ENCODE measurements around the gene FAM118A. TPM values are rescaled to one million over a fixed set of nuclear protein-coding genes. Genes with fewer than 3 reads are reported as not detected.
A peak's percentile ranks its signal among the peaks of the same experiment; 100 is the strongest.
"Not testable (repeated sequence)": the region's sequence is repeated elsewhere in the genome, so short reads cannot be mapped to it uniquely, and the experiment has no call there.

Gene FAM118A
- total and polyA plus RNA-seq, 8 donors = 7.1 to 127 (median 10.2) TPM

DNA sequence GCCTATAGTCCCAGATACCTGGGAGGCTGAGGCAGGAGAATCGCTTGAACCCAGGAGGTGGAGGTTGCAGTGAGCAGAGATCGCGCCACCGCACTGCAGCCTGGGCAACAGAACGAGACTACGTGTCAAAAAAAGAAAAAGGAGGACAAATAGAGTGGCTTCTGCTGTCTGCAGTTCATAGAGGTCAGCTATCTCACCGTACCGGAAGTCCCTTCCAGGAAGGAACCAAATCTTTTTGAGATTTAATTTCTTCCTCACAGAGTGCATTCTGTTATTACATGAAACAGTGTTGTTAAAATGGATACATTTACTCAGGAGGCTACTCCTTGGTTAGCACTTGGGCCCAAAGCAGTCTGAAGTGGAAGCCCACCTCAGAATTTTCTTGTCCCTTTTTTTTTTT is 33.4 kb downstream of the FAM118A start:
- TF ChIP-seq, protein P1, sequence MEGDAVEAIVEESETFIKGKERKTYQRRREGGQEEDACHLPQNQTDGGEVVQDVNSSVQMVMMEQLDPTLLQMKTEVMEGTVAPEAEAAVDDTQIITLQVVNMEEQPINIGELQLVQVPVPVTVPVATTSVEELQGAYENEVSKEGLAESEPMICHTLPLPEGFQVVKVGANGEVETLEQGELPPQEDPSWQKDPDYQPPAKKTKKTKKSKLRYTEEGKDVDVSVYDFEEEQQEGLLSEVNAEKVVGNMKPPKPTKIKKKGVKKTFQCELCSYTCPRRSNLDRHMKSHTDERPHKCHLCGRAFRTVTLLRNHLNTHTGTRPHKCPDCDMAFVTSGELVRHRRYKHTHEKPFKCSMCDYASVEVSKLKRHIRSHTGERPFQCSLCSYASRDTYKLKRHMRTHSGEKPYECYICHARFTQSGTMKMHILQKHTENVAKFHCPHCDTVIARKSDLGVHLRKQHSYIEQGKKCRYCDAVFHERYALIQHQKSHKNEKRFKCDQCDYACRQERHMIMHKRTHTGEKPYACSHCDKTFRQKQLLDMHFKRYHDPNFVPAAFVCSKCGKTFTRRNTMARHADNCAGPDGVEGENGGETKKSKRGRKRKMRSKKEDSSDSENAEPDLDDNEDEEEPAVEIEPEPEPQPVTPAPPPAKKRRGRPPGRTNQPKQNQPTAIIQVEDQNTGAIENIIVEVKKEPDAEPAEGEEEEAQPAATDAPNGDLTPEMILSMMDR (IDR thresholded peaks at IDR 0.05) = no peak
- no peak for FAIRE-seq
- intact Hi-C loops (cut with DNase I) = no loop called here
- ATAC-seq = no peak
- no peaks in the 10 kb centered on the region for H3K4me1 ChIP-seq
- DNase-seq = no peak
- H3K36me3 ChIP-seq = peaks cover 0 to 24% (median 0%) of the 10 kb centered on the region in 3 donors
- 94 to 95% methylated on average over 8 of the region's 8 CpGs for WGBS, 2 donors
- H3K4me3 ChIP-seq = no peak overlapping the region
- H3K27ac ChIP-seq = no peak overlapping the region
- no peaks in the 10 kb centered on the region for H3K9me3 ChIP-seq
- H3K27me3 ChIP-seq = no peaks in the 10 kb centered on the region

DNA sequence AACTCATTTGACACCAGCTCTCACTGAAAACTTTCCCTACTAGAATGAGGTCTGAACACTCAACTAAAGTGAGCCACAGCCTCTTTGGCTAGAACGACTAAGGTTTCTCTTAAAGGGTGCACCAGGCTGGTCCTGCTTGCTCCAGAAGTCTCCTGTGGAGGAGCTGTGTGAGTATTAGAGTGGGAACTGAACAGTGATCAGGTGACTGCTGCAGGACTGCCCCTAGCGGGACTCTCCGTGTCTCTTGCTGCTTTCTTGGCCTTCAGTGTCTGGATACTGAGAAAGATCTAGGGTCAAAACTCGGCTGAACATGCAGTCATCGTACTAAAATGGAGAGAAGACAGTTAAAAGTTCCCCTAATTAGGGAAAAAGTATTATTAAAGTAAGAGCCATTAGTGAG is 34.6 kb downstream of the FAM118A start:
- no peak overlapping the region for H3K27ac ChIP-seq
- H3K9me3 ChIP-seq = no peaks in the 10 kb centered on the region
- intact Hi-C loops (cut with DNase I) = no loop called here
- no peak for FAIRE-seq
- ATAC-seq = peak in 1 of 4 donors; percentile 37
- H3K4me1 ChIP-seq = no peaks in the 10 kb centered on the region
- 76 to 77% methylated on average over 5 of the region's 5 CpGs for WGBS, 2 donors
- TF ChIP-seq, protein P1 (IDR thresholded peaks at IDR 0.05) = no peak
- H3K27me3 ChIP-seq = no peaks in the 10 kb centered on the region
- peaks cover 0 to 24% (median 0%) of the 10 kb centered on the region in 3 donors for H3K36me3 ChIP-seq
- H3K4me3 ChIP-seq = no peak overlapping the region
- no peak for DNase-seq

DNA sequence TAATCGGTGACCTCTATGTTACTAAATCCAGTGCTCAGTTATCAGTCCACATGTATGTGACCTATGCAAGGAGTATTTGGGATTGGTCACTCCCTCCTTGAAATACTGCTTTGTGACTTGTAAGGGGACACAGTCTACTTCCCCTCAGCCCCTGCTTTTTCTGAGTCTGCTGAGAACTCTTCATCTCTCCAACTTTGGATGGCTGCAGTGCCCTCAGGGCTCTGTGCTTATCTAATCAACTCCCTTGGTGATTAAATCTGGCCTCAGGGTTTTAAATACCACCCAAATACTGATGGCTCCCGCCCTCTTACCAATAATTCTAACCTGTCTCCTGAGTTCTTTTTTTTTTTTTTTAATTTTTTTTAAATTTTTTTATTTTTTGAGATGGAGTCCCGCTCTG is 40.2 kb downstream of the FAM118A start:
- FAIRE-seq = no peak
- ATAC-seq = no peak
- Histone ChIP-seq H3K4me1 (no peaks in the 10 kb centered on the region), H3K9me3 (no peaks in the 10 kb centered on the region), H3K27ac (no peak overlapping the region), H3K27me3 (no peaks in the 10 kb centered on the region), H3K4me3 (no peak overlapping the region), H3K36me3 (no peaks in the 10 kb centered on the region)
- no peak for DNase-seq
- intact Hi-C loops (cut with DNase I) = no loop called here
- 97 to 99% methylated on average over 3 of the region's 3 CpGs for WGBS, 2 donors
- TF ChIP-seq, protein P1 (IDR thresholded peaks at IDR 0.05) = no peak

DNA sequence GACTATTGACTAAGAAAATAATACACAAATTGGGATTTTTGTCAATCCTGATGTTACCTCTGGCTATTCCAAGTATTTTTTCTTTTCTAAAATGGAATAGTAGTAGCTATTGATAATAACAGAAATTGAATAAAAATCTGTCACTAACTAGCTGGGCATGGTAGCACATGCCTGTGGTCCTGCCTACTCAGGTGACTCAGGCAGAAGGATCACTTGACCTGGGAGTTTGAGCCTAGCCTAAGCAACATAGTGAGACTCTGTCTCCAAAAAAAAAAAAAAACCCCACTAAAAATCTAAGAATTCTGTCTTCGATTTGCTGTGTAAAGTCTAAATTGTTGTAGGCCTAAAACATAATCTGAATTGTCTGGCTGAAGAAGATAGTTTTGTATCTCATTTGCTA is 42.2 kb downstream of the FAM118A start:
- Histone ChIP-seq H3K27me3 (no peaks in the 10 kb centered on the region), H3K36me3 (no peaks in the 10 kb centered on the region), H3K9me3 (no peaks in the 10 kb centered on the region), H3K4me3 (no peak overlapping the region), H3K4me1 (no peaks in the 10 kb centered on the region), H3K27ac (no peak overlapping the region)
- FAIRE-seq = no peak
- WGBS, 2 donors = 88 to 95% methylated on average over 1 of the region's 1 CpG
- no peak for DNase-seq
- intact Hi-C loops (cut with DNase I) = no loop called here
- no peak for ATAC-seq
- TF ChIP-seq, protein P1 (IDR thresholded peaks at IDR 0.05) = no peak

DNA sequence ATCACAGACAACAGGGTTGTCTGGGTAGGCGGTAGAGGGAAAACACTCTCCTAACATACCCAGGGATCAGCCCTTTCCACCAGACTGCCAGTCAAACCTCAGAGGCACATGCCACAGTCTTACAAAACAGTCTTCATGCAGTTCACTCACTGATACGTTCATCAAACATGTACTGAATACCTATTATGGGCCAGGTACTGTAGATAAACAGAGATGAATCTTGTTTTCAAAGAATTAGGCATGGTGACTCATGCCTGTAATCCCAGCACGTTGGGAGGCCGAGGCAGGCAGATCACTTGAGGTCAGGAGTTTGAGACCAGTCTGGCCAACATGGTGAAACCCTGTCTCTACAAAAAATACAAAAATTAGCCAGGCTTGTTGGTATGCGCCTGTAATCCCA is 43.0 kb downstream of the FAM118A start:
- 88 to 89% methylated on average over 5 of the region's 5 CpGs for WGBS, 2 donors

More for the DNA sequence above, 43.0 kb downstream of the FAM118A start:
- H3K4me3 ChIP-seq; intact Hi-C loops (cut with DNase I); H3K4me1 ChIP-seq; FAIRE-seq; DNase-seq; H3K36me3 ChIP-seq; H3K27ac ChIP-seq; ATAC-seq; H3K27me3 ChIP-seq; H3K9me3 ChIP-seq: not testable (repeated sequence)
